NCI-H2227 (cell line): ENCODE data around the gene CDH11.

Experiments
- DNase-seq: peaks from one replicate; lab custom pipeline; 2025; ENCODE audit not compliant: unreplicated experiment; lab: John Stamatoyannopoulos, UW

CDH11 gene

DNA sequence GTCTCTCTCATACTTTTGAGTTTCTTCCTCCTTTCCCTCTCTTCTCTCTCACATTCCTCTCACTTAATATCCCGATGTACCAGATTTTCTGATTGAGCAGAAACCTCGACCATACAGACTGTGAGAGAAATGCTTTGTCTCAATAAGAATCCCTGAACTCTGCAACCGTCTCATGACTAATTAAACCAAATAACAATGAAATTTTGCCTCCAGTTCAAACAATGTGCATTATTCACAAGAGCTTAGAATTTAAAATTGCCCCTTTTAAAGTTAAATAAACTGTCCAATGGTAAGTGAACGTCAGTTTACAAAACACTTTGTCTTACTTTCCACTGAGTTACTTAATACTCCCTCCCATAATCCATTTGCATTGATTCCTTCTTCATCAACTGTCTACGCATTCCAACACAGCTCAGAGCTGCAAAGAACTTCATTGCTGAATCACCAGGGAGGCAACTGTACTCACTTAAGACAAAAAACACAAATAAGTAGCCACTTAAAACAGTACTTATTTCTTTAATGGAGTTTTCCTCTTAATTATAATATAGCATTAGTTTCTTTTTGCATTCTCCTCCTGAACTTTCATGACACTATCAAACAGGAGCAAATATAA lies 4.9 kb downstream of the CDH11 start:
- no peak for DNase-seq

GRCh38 chr16:65116216-65116615 lies 5.6 kb downstream of the CDH11 start:
- no peak for DNase-seq

DNA sequence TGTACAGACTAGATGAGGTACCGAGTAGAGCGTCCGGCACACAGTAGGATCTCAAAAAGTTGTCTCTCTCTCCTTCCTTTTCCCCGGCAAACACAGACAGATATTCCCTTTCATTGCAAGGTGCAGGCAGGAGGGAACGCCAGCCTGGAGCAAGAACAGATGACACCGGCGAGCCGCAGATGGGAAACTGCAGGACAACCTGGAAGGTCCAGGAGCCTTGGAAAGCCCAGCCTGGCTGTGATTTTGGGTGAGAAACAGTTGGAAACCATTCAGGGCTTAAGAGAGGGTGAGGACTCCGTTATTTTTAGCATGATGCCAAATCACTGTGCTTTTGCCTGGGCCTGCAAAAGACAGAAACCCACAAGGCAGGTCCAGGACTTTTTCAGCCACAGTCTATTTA lies 7.3 kb downstream of the CDH11 start:
- no peak for DNase-seq

GRCh38 chr16:65113441-65113840 lies 8.4 kb downstream of the CDH11 start:
- no peak for DNase-seq

DNA sequence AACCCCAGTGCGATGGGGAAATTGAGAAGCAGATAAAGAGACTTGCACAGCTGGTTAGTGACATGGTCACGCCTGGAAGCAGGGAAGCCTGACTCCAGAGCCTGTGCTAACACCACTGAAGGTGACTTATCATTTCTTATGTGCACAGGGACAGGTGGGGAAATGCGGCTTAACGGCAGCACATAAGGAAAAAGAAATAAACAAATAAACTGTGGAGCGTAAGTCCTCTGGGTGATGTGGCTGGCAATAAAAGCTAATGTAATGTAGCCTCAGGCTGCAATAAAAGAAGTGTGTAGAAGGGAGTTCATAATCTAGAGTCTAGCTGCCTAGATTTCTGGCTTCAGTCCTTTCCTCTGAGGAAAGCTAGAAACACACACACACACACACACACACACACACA lies 10.6 kb downstream of the CDH11 start:
- no peak for DNase-seq

DNA sequence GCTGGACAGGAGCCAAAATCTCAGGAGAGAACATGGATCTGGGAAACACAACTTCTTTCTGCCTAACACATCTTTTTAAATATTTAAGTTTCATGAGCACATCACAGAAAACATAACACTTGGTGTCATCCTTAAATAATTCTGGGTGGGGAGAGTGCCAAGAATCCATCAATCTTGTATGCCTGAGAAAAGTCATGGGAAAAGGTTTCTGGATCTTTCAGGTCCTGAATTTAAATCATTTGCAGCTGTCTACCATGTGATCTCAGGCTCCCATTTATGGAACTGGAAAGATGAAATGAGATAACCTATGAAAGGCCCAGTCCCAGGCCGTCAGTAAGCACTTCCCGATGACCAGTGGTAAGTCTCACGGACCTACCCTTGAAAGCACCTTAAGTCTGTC lies 15.1 kb downstream of the CDH11 start:
- no peak for DNase-seq

DNA sequence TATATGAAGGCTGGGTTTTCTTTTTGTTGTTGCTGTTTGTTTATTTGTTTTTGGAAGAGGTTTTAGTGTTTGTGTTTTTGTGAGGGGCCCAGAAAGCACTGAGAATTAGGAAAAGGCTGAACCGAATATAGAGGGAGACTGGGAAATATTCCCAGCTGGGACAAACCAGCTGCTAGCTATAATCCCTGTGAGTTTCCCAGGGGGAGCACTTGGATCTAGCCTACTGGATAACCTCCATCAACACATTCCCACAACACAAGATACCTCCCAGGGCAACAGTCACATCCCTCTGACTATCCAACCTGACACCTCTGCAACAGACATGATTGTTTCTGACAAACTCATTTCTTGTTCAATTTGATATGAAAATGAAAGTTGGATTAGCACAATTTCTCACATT lies 16.7 kb downstream of the CDH11 start:
- DNase-seq = no peak

GRCh38 chr16:65104471-65104870 lies 17.4 kb downstream of the CDH11 start:
- no peak for DNase-seq

DNA sequence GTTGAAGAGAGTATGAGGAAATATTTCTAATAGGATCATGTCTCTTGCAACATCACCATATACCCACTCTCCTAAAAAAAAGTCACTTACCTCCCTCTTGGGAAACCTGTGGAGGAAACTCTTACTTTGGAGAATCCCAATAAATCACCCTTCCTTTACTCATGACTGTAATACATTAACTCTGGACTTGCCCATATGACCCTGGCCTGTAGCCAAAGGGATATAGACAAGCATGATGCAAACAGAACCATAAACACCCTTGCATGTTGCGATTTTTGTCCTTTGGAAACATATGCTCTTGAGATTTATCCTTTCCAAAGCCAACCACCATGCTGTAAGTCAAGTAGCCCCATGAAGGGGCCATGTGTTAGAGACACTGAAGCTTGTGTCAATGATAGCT lies 19.5 kb downstream of the CDH11 start:
- no peak for DNase-seq

- DNase-seq = no peak
Observed at GRCh38 chr16:65101009-65101408, 20.9 kb downstream of the CDH11 start.

- DNase-seq = no peak
Observed at GRCh38 chr16:65099607-65100006, 22.3 kb downstream of the CDH11 start.

DNA sequence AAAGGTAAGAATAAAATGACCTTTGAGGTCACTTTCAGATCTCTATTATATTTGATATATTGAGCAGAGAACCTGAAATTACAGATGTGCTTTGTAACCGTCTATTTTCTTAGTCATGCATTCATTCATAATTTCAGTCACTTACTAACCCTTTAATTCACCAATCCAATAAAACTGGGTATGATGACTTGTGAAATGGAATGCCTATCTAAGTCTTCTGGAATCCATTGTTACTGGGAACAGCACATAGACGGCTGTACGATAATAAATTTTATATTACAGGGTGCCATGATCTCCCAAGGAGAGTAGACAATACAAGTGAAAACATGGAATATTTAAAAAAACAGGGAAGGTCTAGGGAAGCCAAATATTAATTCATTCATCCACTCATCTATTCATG lies 22.9 kb downstream of the CDH11 start:
- no peak for DNase-seq

DNA sequence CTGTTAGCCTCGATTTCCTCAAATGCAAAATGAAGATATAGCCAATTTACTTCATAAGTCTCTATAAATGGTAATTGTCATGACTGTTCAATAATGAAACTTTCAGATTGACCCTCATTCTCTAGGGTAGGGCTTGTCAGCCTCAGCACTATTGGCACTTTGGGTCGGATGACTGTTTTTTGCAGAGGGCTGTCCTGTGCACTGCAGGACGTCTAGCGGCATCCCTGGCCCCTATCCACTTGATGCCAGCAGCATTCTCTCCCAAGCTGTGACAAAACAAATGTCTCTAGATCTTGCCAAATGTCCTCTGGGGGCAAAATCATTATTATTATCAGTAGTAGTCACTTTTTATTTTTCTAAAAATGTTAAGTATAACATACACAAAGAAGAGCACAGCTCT lies 24.6 kb downstream of the CDH11 start:
- no peak for DNase-seq

GRCh38 chr16:65095906-65096305 lies 26.0 kb downstream of the CDH11 start:
- no peak for DNase-seq

DNA sequence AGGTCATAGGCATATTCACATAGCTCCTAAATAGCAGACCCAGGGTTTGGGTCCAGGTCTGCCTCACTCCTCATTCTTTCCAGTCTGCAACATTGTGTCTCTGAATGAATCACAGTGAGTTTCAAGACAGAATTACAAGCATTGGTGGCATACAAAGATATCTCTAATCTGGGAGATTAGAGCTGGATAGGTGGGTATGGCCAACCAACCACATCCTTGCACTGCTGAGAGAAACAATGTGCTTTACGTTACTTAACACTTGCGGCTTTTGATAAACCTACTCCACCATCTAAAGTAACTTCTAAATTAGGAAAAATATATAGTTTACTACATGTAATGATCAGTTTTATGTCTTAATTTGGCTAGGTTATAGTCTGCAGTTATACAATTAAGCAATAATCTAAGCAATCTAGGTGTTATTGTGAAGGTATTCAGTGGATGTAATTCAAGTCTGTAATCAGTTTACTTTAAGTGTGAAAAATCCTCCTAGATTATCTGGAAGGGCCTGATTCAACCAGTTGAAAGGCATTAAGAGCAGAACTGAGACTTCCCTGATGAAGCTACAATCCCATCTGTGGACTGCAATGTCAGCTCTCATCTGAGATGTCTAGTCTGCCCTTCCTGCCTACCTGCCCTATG lies 26.7 kb downstream of the CDH11 start:
- DNase-seq = no peak

DNA sequence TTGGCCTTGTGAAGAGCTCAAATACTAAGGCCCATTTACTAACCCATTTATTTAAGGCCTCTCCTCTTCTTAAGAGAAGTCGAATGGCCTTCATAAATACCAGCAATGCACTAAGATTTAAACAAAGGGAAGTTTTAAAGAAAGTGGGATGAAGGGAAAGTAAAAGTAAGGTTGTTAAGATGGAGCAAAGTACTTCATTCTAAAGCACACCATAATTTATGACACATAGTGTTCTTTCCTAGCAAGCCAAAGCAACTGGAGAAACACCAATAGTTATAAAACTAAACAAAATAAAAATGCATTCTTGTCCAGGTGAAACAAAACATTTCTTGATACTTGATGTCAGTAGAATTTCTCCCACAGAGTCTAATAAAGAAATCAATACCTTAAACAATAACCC lies 27.9 kb downstream of the CDH11 start:
- DNase-seq = no peak

- DNase-seq = no peak
Observed at GRCh38 chr16:65083164-65083857, 38.6 kb downstream of the CDH11 start.

GRCh38 chr16:65079549-65079948 lies 42.3 kb downstream of the CDH11 start:
- no peak for DNase-seq

DNA sequence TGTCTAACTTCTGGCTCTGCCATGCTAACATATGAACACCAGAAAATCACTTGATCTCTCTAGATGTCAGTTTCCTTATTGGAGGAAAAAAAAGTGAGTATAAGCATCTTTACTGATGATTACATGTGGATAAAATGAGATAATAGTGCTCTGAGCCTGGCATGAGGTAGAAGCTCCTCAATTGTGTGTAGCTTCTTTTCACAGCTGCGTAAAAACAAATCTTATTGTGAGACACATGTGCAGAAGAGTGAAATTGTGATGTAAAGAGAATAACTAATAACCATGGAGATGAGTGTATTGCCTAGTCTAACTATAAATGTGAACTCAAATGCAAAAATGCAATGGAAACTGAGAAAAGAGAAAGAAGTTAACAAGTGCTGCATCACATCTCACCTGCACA lies 44.7 kb downstream of the CDH11 start:
- DNase-seq = no peak

DNA sequence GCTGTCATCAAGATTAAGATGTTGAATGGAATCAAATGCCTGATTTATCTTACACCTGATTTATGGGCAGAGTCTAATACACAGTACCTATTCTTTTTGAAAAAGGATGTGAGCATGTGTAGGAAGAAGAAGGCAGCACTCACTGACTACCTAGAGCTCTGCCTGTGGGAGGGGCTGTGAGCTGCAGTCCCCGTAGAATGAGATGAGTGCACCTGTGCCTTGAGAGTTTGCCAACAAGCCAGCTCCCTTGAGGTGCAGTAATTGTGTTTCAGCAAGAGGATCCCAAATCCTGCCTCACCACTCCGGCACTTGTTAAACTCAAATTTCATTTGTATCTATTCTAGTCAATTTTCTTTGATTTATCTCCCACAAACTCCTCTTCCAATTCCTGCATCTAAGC lies 46.0 kb downstream of the CDH11 start:
- DNase-seq = no peak

DNA sequence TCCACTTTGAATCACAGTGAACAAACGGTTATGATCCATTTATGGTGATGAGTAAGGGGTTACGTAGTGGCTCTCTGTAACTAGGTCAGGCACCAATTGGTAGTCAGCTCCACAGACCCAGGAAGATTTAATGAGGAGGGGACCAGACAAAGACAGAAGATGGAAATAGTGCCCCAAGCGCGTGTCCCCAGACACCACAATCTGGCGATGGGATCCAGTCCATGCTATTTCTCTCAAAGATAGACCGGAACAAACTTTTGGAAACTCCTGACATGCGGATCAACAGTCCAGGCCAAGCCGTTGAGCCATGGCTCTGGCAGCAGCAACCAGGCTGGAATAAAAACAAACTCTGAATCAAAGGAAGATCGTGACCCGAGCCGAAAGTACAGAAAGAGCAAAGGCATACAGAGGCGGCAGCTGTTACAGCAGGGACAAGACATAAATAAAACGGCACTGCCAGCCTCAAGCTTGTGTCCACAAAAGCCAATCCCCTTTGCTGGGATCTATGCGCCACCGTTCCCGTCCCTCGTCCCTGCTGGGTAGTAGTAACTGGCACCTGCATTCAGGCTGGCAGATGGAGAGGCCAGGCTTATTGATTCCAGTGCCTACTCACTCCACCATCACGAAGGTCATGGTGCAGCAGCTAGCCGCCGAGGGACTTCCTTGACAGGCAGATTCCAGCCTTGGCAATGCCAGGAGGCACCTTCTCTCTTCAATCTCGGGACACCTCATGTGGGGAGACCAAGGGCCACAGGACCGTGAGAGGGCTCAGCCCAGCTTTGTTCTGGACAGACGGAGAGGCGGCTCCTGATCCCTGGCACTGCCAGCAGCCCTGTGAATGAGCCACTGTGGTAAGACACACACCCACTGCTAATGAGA lies 50.2 kb downstream of the CDH11 start:
- no peak for DNase-seq
